PC-3 (cell line): ENCODE data around the gene DNAH2. TPM values are rescaled to one million over a fixed set of nuclear protein-coding genes. Genes with fewer than 3 reads are reported as not detected.

Experiments used
- ATAC-seq: fragments of 200-7000 bp; cut with Tn5 transposase; 2 replicates; pipeline ENCODE4 v1.9.1; 2020; ENCODE audit warnings: mild to moderate bottlenecking, moderate library complexity
- BruUV-seq: library from RNA; stranded (reverse); fragments of 400-500 nt; replicated peaks from 2 replicates; lab custom pipeline; 2021; lab: Mats Ljungman, UMichigan
- CTCF ChIA-PET: fragments of 300-600 bp; sonication (Branson Sonifier 250); formaldehyde crosslinking; loops from one replicate; lab custom pipeline; 2022; ENCODE audit warnings: antibody characterized with exemption; lab: Charles Lee
- POLR2A ChIA-PET: fragments of 300-600 bp; sonication (Branson Sonifier 250); formaldehyde crosslinking; loops from one replicate; lab custom pipeline; 2022; ENCODE audit warnings: antibody characterized with exemption; ENCODE audit not compliant: unreplicated experiment; lab: Charles Lee
- DNase-seq: peaks from one replicate; pipeline ENCODE4 v3.0.0-alpha.2; 2015
- H2AFZ ChIP-seq: fragments of 300-600 bp; sonication (generic); 2 replicates; pipeline ENCODE4 v1.6.0; 2016; ENCODE audit warnings: antibody characterized with exemption, low read length
- H3F3A ChIP-seq: fragments of 300-600 bp; sonication (generic); one replicate; pipeline ENCODE4 v1.6.0; 2017; ENCODE audit warnings: antibody characterized with exemption, low read length, control low read depth, mild to moderate bottlenecking; ENCODE audit not compliant: unreplicated experiment
- H3K27ac ChIP-seq: fragments of 300-600 bp; sonication (generic); 2 replicates; pipeline ENCODE4 v1.5.1; 2016; ENCODE audit warnings: mild to moderate bottlenecking, low read length
- H3K27me3 ChIP-seq: fragments of 300-600 bp; sonication (generic); 2 replicates; pipeline ENCODE4 v1.6.1; 2016; ENCODE audit warnings: low read length, mixed read lengths
- H3K36me3 ChIP-seq: fragments of 300-600 bp; sonication (generic); 2 replicates; pipeline ENCODE4 v1.6.1; 2016; ENCODE audit warnings: low read depth, mixed run types, low read length, mixed read lengths
- H3K4me1 ChIP-seq: fragments of 300-600 bp; sonication (generic); 2 replicates; pipeline ENCODE4 v1.5.1; 2016; ENCODE audit warnings: low read length; ENCODE audit not compliant: insufficient read depth
- H3K4me2 ChIP-seq: fragments of 300-600 bp; sonication (generic); 2 replicates; pipeline ENCODE4 v1.6.0; 2016; ENCODE audit warnings: low read length
- H3K4me3 ChIP-seq: fragments of 300-600 bp; sonication (generic); 2 replicates; pipeline ENCODE4 v1.5.1; 2016; ENCODE audit warnings: mild to moderate bottlenecking, low read length, mixed read lengths
- H3K79me2 ChIP-seq: fragments of 300-600 bp; sonication (generic); 2 replicates; pipeline ENCODE4 v1.6.1; 2017; ENCODE audit warnings: low read length, mixed read lengths
- H3K9ac ChIP-seq: fragments of 300-600 bp; sonication (generic); 2 replicates; pipeline ENCODE4 v1.6.0; 2016; ENCODE audit warnings: mild to moderate bottlenecking, low read length
- H3K9me2 ChIP-seq: fragments of 300-600 bp; sonication (generic); replicated peaks from 2 replicates; pipeline ENCODE4 v1.6.1; 2016; ENCODE audit warnings: mixed run types, low read length, mixed read lengths
- H3K9me3 ChIP-seq: fragments of 300-600 bp; sonication (generic); 2 replicates; pipeline ENCODE4 v1.6.1; 2016; ENCODE audit warnings: low read length, mixed read lengths
- H4K20me1 ChIP-seq: fragments of 300-600 bp; sonication (generic); 2 replicates; pipeline ENCODE4 v1.6.1; 2016; ENCODE audit warnings: low read length, mixed read lengths
- EZH2 ChIP-seq: fragments of 300-600 bp; sonication (generic); IDR thresholded peaks from one replicate; pipeline ENCODE4 v1.6.1; 2017; ENCODE audit warnings: antibody characterized with exemption, mild to moderate bottlenecking, low read length; ENCODE audit not compliant: unreplicated experiment
- EZH2phosphoT487 ChIP-seq: fragments of 300-600 bp; sonication (generic); IDR thresholded peaks from 2 replicates; pipeline ENCODE4 v1.6.1; 2018; ENCODE audit warnings: mild to moderate bottlenecking, antibody characterized with exemption, low read length, borderline replicate concordance
- intact Hi-C: fragments of 100-400 bp; cut with micrococcal nuclease; formaldehyde crosslinking; loops from 2 replicates; pipeline ENCODE4 v1.9.0; 2023
- total RNA-seq: library from RNA; depleted of rRNA; stranded (reverse); fragments of >200 nt; gene quantifications from 2 replicates; pipeline ENCODE4 v1.2.3, GENCODE V29; 2014
- TF ChIP-seq, protein P1 (sequence below): fragments of 300-600 bp; sonication (generic); conservative IDR thresholded peaks from 2 replicates; pipeline ENCODE4 v1.5.1; 2017; ENCODE audit warnings: antibody characterized with exemption, low read depth, mild to moderate bottlenecking, low read length

The DNAH2 gene
- total RNA-seq, 1 experiment from 2014 or later = 0.62 TPM

DNA sequence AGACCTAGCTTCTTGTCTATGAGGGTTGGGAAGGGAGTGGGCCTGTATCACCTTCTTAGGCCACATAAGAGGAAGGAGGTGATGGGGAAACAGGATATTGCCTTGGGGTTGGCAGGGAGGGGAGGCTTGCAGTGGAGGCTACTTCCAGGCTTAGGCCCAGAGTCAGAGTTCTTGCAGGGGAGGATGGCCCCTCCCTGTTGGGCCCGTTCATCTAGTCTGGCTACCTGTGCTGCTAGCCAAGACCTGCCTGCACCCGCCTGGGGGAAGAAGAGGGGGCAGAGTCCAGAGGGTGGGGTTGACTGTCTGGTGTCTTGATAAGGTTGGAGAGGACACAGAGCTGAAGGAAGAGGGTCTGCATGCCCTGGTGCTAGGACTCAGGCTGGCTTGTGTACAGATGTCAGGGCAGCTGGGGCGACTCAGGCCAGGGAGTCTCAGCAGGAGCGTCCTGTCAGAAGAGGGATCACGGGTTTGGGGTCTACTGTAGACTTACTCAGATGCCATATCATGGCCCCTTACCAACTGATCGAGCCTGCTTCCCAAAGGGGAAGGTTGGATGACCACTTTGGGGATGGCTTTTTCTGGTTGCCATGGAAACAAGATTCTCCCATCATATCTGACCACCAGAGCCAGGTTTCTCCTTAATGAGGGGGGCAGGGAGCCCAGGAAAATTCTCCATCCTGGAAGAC, 121.8 kb downstream of the DNAH2 start:
- ATAC-seq = no peak
- ChIA-PET POLR2A (no interaction called here), CTCF (no interaction called here)
- Histone ChIP-seq H3K9me2 (no peaks in the 10 kb centered on the region), H3K36me3 (no peaks in the 10 kb centered on the region), H3K27me3 (no peaks in the 10 kb centered on the region), H3K9me3 (no peaks in the 10 kb centered on the region), H3K27ac (no peak overlapping the region), H2AFZ (no peak overlapping the region), H4K20me1 (no peaks in the 10 kb centered on the region), H3K4me1 (peaks cover 34% of the 10 kb centered on the region), H3K4me3 (no peak overlapping the region), H3K4me2 (peak overlapping the region; percentile 70), H3K9ac (no peak overlapping the region), H3F3A (no peaks in the 10 kb centered on the region), H3K79me2 (peaks cover 30% of the 10 kb centered on the region)
- no peak for TF ChIP-seq EZH2phosphoT487
- TF ChIP-seq, protein P1, sequence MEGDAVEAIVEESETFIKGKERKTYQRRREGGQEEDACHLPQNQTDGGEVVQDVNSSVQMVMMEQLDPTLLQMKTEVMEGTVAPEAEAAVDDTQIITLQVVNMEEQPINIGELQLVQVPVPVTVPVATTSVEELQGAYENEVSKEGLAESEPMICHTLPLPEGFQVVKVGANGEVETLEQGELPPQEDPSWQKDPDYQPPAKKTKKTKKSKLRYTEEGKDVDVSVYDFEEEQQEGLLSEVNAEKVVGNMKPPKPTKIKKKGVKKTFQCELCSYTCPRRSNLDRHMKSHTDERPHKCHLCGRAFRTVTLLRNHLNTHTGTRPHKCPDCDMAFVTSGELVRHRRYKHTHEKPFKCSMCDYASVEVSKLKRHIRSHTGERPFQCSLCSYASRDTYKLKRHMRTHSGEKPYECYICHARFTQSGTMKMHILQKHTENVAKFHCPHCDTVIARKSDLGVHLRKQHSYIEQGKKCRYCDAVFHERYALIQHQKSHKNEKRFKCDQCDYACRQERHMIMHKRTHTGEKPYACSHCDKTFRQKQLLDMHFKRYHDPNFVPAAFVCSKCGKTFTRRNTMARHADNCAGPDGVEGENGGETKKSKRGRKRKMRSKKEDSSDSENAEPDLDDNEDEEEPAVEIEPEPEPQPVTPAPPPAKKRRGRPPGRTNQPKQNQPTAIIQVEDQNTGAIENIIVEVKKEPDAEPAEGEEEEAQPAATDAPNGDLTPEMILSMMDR = no peak
- TF ChIP-seq EZH2 = no peak
- DNase-seq = no peak
- intact Hi-C loops = no loop called here
- BruUV-seq = no TSS peak

DNA sequence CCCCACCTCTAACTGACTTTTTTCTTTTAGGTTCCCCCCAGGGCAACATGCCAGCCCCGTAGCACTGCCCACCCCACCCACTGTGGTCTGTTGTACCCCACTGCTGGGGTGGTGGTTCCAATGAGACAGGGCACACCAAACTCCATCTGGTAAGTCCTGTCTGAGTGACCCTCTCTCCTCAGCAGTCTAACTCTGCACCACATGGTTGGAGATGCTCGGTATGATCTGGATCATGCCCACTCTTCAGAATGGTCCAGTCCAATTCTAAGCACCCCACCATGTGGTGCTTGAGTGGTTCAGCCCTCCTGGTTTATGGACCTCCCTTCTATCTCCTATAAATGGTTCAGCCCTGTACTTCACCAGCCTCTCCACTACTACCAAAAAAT, 122.3 kb downstream of the DNAH2 start:
- no TSS peak for BruUV-seq
- Histone ChIP-seq H3F3A (no peaks in the 10 kb centered on the region), H3K36me3 (no peaks in the 10 kb centered on the region), H3K27me3 (no peaks in the 10 kb centered on the region), H3K9ac (no peak overlapping the region), H3K9me3 (no peaks in the 10 kb centered on the region), H2AFZ (no peak overlapping the region), H3K4me1 (peaks cover 34% of the 10 kb centered on the region), H3K9me2 (no peaks in the 10 kb centered on the region), H3K27ac (no peak overlapping the region), H3K4me3 (no peak overlapping the region), H3K79me2 (peaks cover 33% of the 10 kb centered on the region), H3K4me2 (no peak overlapping the region), H4K20me1 (no peaks in the 10 kb centered on the region)
- ChIA-PET POLR2A (no interaction called here), CTCF (no interaction called here)
- DNase-seq (no peak), ATAC-seq (no peak)
- TF ChIP-seq EZH2 = no peak
- intact Hi-C loops = loop anchor here (5.0 kb wide), 1 partner anchor 98 kb away; no protein-coding TSS in a partner anchor

DNA sequence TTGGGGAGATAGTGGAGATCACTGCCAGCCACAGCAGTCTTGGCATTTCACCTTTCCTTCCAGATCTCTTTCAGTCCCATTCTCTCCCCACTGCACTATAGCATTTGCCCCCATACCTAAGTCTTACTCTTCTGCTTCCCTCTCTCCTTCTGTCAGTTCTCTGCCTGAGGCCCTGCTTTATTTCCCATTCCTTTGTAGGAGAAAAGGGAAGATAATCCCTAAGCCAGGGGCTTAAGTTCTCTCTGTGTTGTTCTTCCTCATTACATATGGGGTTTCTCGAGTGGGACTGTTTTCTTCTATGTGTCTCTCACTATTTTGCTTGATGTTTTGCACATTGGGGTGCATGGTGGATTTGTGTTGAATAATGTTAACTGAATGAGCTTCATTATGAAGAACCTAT, 122.9 kb downstream of the DNAH2 start:
- intact Hi-C loops = loop anchor here (5.0 kb wide), 1 partner anchor 98 kb away; no protein-coding TSS in a partner anchor
- H3F3A ChIP-seq = no peaks in the 10 kb centered on the region
- no peak for DNase-seq
- no peaks in the 10 kb centered on the region for H3K27me3 ChIP-seq
- POLR2A ChIA-PET = no interaction called here
- BruUV-seq = no TSS peak
- H3K9ac ChIP-seq = no peak overlapping the region
- H3K27ac ChIP-seq = no peak overlapping the region
- ATAC-seq = no peak
- no peaks in the 10 kb centered on the region for H3K9me3 ChIP-seq
- no peaks in the 10 kb centered on the region for H3K36me3 ChIP-seq
- no peak overlapping the region for H3K4me3 ChIP-seq
- no peaks in the 10 kb centered on the region for H4K20me1 ChIP-seq
- TF ChIP-seq EZH2phosphoT487 (no peak), EZH2 (no peak)
- TF ChIP-seq, protein P1 = no peak
- CTCF ChIA-PET = no interaction called here
- peaks cover 39% of the 10 kb centered on the region for H3K79me2 ChIP-seq
- H3K9me2 ChIP-seq = no peaks in the 10 kb centered on the region
- no peak overlapping the region for H2AFZ ChIP-seq
- H3K4me2 ChIP-seq = peak overlapping the region; percentile 88
- peaks cover 40% of the 10 kb centered on the region for H3K4me1 ChIP-seq
